GM23248 (cell line): ENCODE results near the gene PFDN6. TPM values are rescaled to one million over a fixed set of nuclear protein-coding genes. Genes with fewer than 3 reads are reported as not detected.
A peak's percentile ranks its signal among the peaks of the same experiment; 100 is the strongest.
"Not testable (repeated sequence)": the region's sequence is repeated elsewhere in the genome, so short reads cannot be mapped to it uniquely, and the experiment has no call there.

Source experiments
- DNase-seq: peaks from one replicate; pipeline ENCODE4 v3.0.0-alpha.2; 2015
- H2AFZ ChIP-seq: fragments of 200-600 bp; sonication (generic); 2 replicates; pipeline ENCODE4 v1.6.1; 2016; ENCODE audit warnings: antibody characterized with exemption
- H3F3A ChIP-seq: fragments of 200-600 bp; sonication (generic); 2 replicates; pipeline ENCODE4 v1.6.1; 2016; ENCODE audit warnings: mild to moderate bottlenecking, antibody characterized with exemption, mixed run types; ENCODE audit not compliant: insufficient read depth
- H3K27ac ChIP-seq: fragments of 200-600 bp; sonication (generic); 2 replicates; pipeline ENCODE4 v1.5.1; 2016; ENCODE audit warnings: mild to moderate bottlenecking
- H3K27me3 ChIP-seq: fragments of 200-600 bp; sonication (generic); replicated peaks from 2 replicates; pipeline ENCODE4 v1.6.1; 2016; ENCODE audit warnings: mild to moderate bottlenecking; ENCODE audit not compliant: insufficient read depth
- H3K36me3 ChIP-seq: fragments of 200-600 bp; sonication (generic); 2 replicates; pipeline ENCODE4 v1.6.1; 2016; ENCODE audit warnings: low read depth, mild to moderate bottlenecking
- H3K4me1 ChIP-seq: fragments of 200-600 bp; sonication (generic); 2 replicates; pipeline ENCODE4 v1.6.1; 2016; ENCODE audit warnings: mild to moderate bottlenecking; ENCODE audit not compliant: insufficient read depth
- H3K4me2 ChIP-seq: fragments of 200-600 bp; sonication (generic); one replicate; pipeline ENCODE4 v1.6.1; 2016; ENCODE audit warnings: mild to moderate bottlenecking; ENCODE audit not compliant: unreplicated experiment
- H3K4me3 ChIP-seq: fragments of 200-600 bp; sonication (generic); 2 replicates; pipeline ENCODE4 v1.5.1; 2016; ENCODE audit warnings: mild to moderate bottlenecking
- H3K79me2 ChIP-seq: fragments of 200-600 bp; sonication (generic); 2 replicates; pipeline ENCODE4 v1.6.1; 2016; ENCODE audit warnings: mild to moderate bottlenecking; ENCODE audit not compliant: insufficient read depth
- H3K9ac ChIP-seq: fragments of 200-600 bp; sonication (generic); 2 replicates; pipeline ENCODE4 v1.6.1; 2016; ENCODE audit warnings: mild to moderate bottlenecking
- H3K9me2 ChIP-seq: fragments of 200-600 bp; sonication (generic); 2 replicates; pipeline ENCODE4 v1.6.1; 2016; ENCODE audit warnings: mixed run types, mild to moderate bottlenecking, moderate library complexity; ENCODE audit not compliant: insufficient read depth
- H3K9me3 ChIP-seq: fragments of 200-600 bp; sonication (generic); one replicate; pipeline ENCODE4 v1.6.1; 2017; ENCODE audit warnings: low read depth
- H4K20me1 ChIP-seq: fragments of 200-600 bp; sonication (generic); 2 replicates; pipeline ENCODE4 v1.6.0; 2016; ENCODE audit not compliant: insufficient read depth
- EZH2 ChIP-seq: fragments of 200-600 bp; sonication (generic); IDR thresholded peaks from 2 replicates; pipeline ENCODE4 v1.6.1; 2018; ENCODE audit warnings: antibody characterized with exemption, mild to moderate bottlenecking; ENCODE audit not compliant: insufficient read depth, poor library complexity, severe bottlenecking
- EZH2phosphoT487 ChIP-seq: fragments of 200-600 bp; sonication (generic); IDR thresholded peaks from 2 replicates; pipeline ENCODE4 v1.6.1; 2018; ENCODE audit warnings: antibody characterized with exemption, moderate library complexity, mild to moderate bottlenecking, low read depth; ENCODE audit not compliant: insufficient read depth
- WGBS, 2 experiments: methylation state at CpG; one replicate each; pipeline ENCODE4 v1.1.6; 2015 to 2017; ENCODE audit warnings: low lambda C conversion rate in 2 of 2, low coverage in 1 of 2; ENCODE audit errors: missing lambda C conversion rate in 2 of 2; 5-methylcytosine and 5-hydroxymethylcytosine counted together
- in situ Hi-C: fragments of 300-500 bp; cut with MboI; formaldehyde crosslinking; loops from 2 replicates; pipeline ENCODE4 v1.15.0; 2020
- polyA plus RNA-seq: library from polyadenylated mRNA; unstranded; fragments of >200 nt; fragmentation: Nextera tagmentation; extraction: Ambion mirVana; gene quantifications from 2 replicates; pipeline ENCODE4 v1.2.1, GENCODE V29; 2016
- total RNA-seq: library from RNA; depleted of rRNA; stranded (reverse); fragments of >200 nt; shearing (Covaris generic); gene quantifications from 2 replicates; pipeline ENCODE4 v1.2.3, GENCODE V29; 2014

Gene PFDN6
- total and polyA plus RNA-seq, 2 experiments from 2014 or later, result 7.9 to 31.9 TPM

DNA sequence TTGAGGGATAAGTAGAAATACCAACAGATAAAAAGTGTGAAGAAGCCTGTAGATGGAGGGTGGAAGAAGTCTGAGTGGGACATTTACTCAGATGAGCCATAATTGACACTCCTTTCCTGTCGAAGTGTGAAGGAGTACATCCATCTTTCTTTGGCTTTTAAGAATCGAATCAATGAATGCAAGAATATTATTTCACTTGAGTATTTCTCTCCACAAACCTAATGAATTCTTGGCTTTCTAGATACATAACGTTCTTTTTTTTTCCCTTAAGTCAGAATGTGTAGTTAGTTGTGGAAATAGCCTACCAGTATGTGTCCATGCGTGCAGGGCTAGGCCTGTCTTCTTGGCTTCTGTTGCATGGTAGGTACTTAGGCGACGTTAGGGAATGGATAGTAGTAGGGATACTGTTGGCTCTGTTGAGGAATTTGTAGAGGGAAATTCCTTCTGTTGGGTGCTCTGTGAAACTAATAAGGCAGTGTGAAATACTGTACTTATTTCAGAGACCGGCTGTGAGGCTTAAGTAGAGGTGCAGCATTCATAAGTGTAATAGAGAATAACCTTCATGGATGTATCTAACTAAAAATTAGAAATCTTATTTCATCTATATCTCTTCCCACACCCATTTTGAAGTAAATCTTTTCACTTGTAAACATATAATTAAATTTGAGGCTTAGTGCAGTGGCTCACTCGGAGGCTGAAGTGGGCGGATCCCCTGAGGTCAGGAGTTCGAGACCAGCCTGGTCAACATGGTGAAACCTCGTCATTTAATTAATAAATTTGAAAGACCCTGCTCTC lies 16.1 kb upstream of the PFDN6 start:
- peaks cover 40% of the 10 kb centered on the region for H3K36me3 ChIP-seq
- H3K4me2 ChIP-seq, result peak overlapping the region; percentile 98
- H3F3A ChIP-seq, result peaks cover 57% of the 10 kb centered on the region
- H3K79me2 ChIP-seq, result peaks cover 73% of the 10 kb centered on the region
- no peaks in the 10 kb centered on the region for H3K9me3 ChIP-seq
- H3K9ac ChIP-seq, result peak overlapping the region; percentile 88
- in situ Hi-C loops, result no loop called here
- no peak overlapping the region for H2AFZ ChIP-seq
- H3K4me3 ChIP-seq, result peak overlapping the region; percentile 79
- 60 to 64% methylated on average over 11 of the region's 11 CpGs for WGBS, 2 experiments
- H3K27me3 ChIP-seq, result no peaks in the 10 kb centered on the region
- H4K20me1 ChIP-seq, result peaks cover 4% of the 10 kb centered on the region; the same call in 1 of the 2 replicates
- peak overlapping the region; percentile 81 for H3K27ac ChIP-seq
- no peak for DNase-seq
- no peak for TF ChIP-seq EZH2phosphoT487
- TF ChIP-seq EZH2, result no peak
- H3K4me1 ChIP-seq, result peaks cover 39% of the 10 kb centered on the region
- H3K9me2 ChIP-seq, result no peaks in the 10 kb centered on the region

DNA sequence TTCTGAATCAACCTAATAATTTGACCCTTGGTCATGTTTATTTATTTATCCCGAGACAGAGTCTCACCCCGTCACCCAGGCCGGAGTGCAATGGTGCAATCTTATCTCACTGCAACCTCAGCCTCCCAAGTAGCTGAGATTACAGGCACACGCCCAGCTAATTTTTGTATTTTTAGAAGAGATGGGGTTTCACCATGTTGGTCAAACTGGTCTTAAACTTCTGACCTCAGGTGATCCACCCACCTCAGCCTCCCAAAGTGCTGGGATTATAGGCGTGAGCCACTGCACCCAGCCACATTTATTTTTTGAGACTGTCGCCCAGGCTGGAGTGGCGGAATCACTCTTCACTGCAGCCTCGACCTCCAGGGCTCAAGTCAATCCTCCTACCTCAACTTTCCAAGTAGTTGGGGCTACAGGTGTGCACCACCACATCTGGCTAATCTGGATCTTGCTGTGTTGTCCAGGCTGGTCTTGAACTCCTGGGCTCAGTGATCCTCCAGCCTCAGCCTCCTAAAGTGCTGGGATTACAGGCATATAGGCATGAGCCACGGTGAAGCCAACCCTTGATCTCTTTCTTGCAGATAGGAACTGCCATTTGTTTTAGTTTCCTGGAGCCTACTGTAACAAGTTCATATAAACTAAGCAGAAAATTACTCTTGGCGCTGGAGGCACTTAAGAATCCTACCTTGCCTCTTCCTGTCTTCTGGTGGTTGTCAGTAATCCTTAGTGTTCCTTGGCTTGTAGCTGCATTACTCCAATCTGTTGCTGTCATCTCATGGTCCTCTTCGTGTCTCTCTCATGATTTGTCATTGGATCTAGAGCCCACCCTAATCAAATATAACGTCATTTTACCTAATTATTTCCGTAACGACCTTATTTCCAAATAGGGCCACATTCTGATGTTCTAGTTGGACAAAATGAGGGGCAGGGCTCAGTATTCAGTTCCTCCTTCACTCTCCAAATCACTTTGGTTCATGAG lies 15.2 kb upstream of the PFDN6 start:
- Histone ChIP-seq H3K27ac (peak overlapping the region; percentile 81), H3K9me2 (no peaks in the 10 kb centered on the region), H3K9ac (peak overlapping the region; percentile 88), H3K79me2 (peaks cover 65% of the 10 kb centered on the region), H3K36me3 (peaks cover 40% of the 10 kb centered on the region), H3K9me3 (no peaks in the 10 kb centered on the region), H4K20me1 (peaks cover 4% of the 10 kb centered on the region; the same call in 1 of the 2 replicates), H2AFZ (no peak overlapping the region), H3F3A (peaks cover 57% of the 10 kb centered on the region), H3K4me1 (peaks cover 39% of the 10 kb centered on the region), H3K4me3 (peak overlapping the region; percentile 79), H3K4me2 (peak overlapping the region; percentile 98), H3K27me3 (no peaks in the 10 kb centered on the region)
- in situ Hi-C loops, result no loop called here
- no peak for TF ChIP-seq EZH2phosphoT487
- no peak for TF ChIP-seq EZH2
- no peak for DNase-seq
- 55 to 61% methylated on average over 14 of the region's 14 CpGs for WGBS, 2 experiments

DNA sequence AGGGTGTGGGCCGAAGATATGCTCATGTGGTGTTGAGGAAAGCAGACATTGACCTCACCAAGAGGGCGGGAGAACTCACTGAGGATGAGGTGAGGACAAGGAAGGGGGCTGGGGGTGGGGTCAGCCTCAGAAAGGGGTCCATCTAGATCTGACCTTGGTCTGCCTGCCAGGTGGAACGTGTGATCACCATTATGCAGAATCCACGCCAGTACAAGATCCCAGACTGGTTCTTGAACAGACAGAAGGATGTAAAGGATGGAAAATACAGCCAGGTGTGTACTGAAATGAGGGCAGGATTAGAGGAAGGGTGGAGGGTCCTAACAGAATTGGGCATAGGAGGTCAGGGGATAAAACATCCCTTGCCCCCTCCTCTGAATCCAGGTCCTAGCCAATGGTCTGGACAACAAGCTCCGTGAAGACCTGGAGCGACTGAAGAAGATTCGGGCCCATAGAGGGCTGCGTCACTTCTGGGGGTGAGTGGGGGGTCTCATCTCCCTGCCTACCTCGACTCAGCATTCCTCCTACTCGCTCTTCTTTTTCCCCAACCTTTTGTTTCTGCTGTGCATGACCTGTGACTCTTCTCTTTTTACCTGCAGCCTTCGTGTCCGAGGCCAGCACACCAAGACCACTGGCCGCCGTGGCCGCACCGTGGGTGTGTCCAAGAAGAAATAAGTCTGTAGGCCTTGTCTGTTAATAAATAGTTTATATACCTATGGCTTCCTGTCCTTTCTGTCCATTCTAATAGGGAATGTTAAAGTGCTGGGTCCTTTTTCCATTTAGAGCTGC lies 13.4 kb upstream of the PFDN6 start:
- Histone ChIP-seq H3K4me2 (peak overlapping the region; percentile 98), H3K79me2 (peaks cover 47% of the 10 kb centered on the region), H3K36me3 (peaks cover 40% of the 10 kb centered on the region), H3K27ac (peak overlapping the region; percentile 81), H3K9ac (peak overlapping the region; percentile 88), H3K4me3 (peak overlapping the region; percentile 61), H3K4me1 (peaks cover 35% of the 10 kb centered on the region), H3F3A (peaks cover 57% of the 10 kb centered on the region)
- WGBS, 2 experiments, result 80% methylated on average over 16 of the region's 16 CpGs
- H3K9me2 ChIP-seq, H4K20me1 ChIP-seq, H3K27me3 ChIP-seq, in situ Hi-C loops, H2AFZ ChIP-seq, H3K9me3 ChIP-seq, DNase-seq: not testable (repeated sequence)

DNA sequence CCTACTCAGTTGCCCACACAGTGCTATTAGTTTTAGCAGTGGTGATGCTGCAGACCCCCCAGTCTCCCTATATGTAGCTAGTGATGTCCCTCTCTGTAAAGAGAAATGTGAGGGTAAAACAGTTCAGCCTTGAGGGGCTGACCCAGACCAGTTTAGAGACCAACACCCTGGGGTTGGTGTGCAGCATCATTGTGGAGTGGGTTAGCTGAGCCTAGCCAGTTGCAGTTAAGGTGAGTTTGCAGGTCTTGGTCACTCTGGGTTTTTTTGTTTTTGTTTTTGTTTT lies 12.9 kb upstream of the PFDN6 start:
- peaks cover 43% of the 10 kb centered on the region for H3K79me2 ChIP-seq
- DNase-seq, result peak; percentile 20
- H3F3A ChIP-seq, result peaks cover 63% of the 10 kb centered on the region
- H3K27me3 ChIP-seq, result no peaks in the 10 kb centered on the region
- H3K27ac ChIP-seq, result peak overlapping the region; percentile 40
- peak overlapping the region; percentile 61 for H3K4me3 ChIP-seq
- H3K9me2 ChIP-seq, result no peaks in the 10 kb centered on the region
- in situ Hi-C loops, result no loop called here
- H2AFZ ChIP-seq, result no peak overlapping the region
- no peaks in the 10 kb centered on the region for H3K9me3 ChIP-seq
- H3K4me2 ChIP-seq, result peak overlapping the region; percentile 98
- H3K36me3 ChIP-seq, result peaks cover 40% of the 10 kb centered on the region
- TF ChIP-seq EZH2phosphoT487 (no peak), EZH2 (no peak)
- H3K4me1 ChIP-seq, result peaks cover 35% of the 10 kb centered on the region
- H3K9ac ChIP-seq, result peak overlapping the region; percentile 88
- peaks cover 4% of the 10 kb centered on the region; the same call in 1 of the 2 replicates for H4K20me1 ChIP-seq
